Gastrocnemius medialis (tissue), 4 donors: ENCODE measurements around the gene ZNF277. TPM values are rescaled to one million over a fixed set of nuclear protein-coding genes. Genes with fewer than 3 reads are reported as not detected.

Source experiments
- ATAC-seq, 2 donors: fragments of 150-250 bp; one replicate each; pipeline ENCODE4 v1.9.1; 2016
- DNase-seq, 2 donors: peaks; one replicate each; pipeline ENCODE4 v3.0.0-alpha.2; 2019
- H3K27ac ChIP-seq, 4 donors: fragments of 200-600 bp; sonication (generic); 1 replicate in 1 of 4; 2 replicates in 3 of 4; pipeline ENCODE4 v1.5.1; 2016 to 2018; ENCODE audit warnings: mild to moderate bottlenecking in 2 of 4, moderate library complexity in 1 of 4
- H3K27me3 ChIP-seq, 3 donors: fragments of 200-600 bp; sonication (generic) in 2 of 3; 1 replicate in 1 of 3; 2 replicates in 2 of 3; pipeline versions ENCODE4 v1.5.1 to v1.6.0; 2016 to 2019; ENCODE audit warnings: mild to moderate bottlenecking in 1 of 3, moderate library complexity in 1 of 3
- H3K36me3 ChIP-seq, 2 donors: fragments of 200-600 bp; sonication (generic) in 1 of 2; one replicate each; pipeline ENCODE4 v1.5.1; 2017 to 2018
- H3K4me1 ChIP-seq, 2 donors: fragments of 200-600 bp; sonication (generic) in 1 of 2; one replicate each; pipeline ENCODE4 v1.5.1; 2016 to 2017; ENCODE audit warnings: mild to moderate bottlenecking in 2 of 2
- H3K4me3 ChIP-seq, 4 donors: fragments of 200-600 bp; sonication (generic) in 3 of 4; 1 replicate in 1 of 4; 2 replicates in 3 of 4; pipeline ENCODE4 v1.5.1; 2016 to 2019; ENCODE audit warnings: mild to moderate bottlenecking in 2 of 4
- H3K9me3 ChIP-seq, 3 donors: fragments of 200-600 bp; sonication (generic) in 2 of 3; 1 replicate in 1 of 3; 2 replicates in 2 of 3; pipeline ENCODE4 v1.5.1; 2016 to 2019
- POLR2A ChIP-seq, 2 donors: fragments of 450-650 bp; IDR thresholded peaks; one replicate each; pipeline ENCODE4 v1.6.1; 2017; ENCODE audit warnings: antibody characterized with exemption in 2 of 2, mild to moderate bottlenecking in 2 of 2, moderate library complexity in 2 of 2
- in situ Hi-C, 4 donors: fragments of 200-750 bp; cut with MboI; loops; one replicate each; pipeline versions ENCODE4 v1.15.0 to v1.8.0; 2017; ENCODE audit warnings: low sequenced_read_pairs in 4 of 4
- intact Hi-C: fragments of 100-400 bp; cut with DNase I; formaldehyde crosslinking; loops from one replicate; pipeline ENCODE4 v1.15.1; 2023; ENCODE audit warnings: low total_unique reads
- total RNA-seq, 4 donors: library from RNA; depleted of rRNA; stranded (reverse); fragments of >200 nt; gene quantifications; one replicate each; pipeline versions ENCODE4 v1.1.0 to v1.2.3, GENCODE V29; 2016
- TF ChIP-seq, protein P1 (sequence below), 5 experiments: fragments of 450-650 bp in 3 of 5; fragments of 200-600 bp in 2 of 5; sonication (generic) in 2 of 5; IDR thresholded peaks in 4 of 5; conservative IDR thresholded peaks in 1 of 5; 1 replicate in 4 of 5; 2 replicates in 1 of 5; pipeline ENCODE4 v1.5.1; 2016 to 2019; ENCODE audit warnings: antibody characterized with exemption in 5 of 5, mild to moderate bottlenecking in 3 of 5, moderate library complexity in 3 of 5

ZNF277 gene
- total RNA-seq, 4 donors from 2014 or later = 12.2 to 16.5 (median 15.0) TPM

GRCh38 chr7:112272921-112273561 is 66.5 kb downstream of the ZNF277 start:
- no peak for ATAC-seq
- in situ Hi-C loops = no loop called here
- intact Hi-C loops = no loop called here

DNA sequence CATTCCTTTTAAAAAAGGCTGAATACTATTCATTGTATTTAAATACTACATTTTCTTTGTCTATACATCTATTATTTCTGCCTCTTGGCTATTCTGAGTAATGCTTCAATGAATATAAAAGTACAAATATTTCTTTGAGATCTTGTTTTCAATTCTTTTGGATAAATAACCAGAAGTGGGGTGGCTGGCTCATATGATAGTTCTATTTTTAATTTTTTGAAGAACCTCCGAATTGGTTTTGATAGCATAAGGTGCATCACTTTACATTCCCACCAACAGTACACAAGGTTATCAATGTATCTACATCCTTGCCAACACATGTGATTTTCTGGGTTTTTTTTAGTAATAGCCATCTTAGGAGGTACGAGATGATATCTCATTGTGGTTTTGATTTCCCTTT is 72.5 kb downstream of the ZNF277 start:
- Histone ChIP-seq H3K36me3 (no peaks in the 10 kb centered on the region), H3K27me3 (no peaks in the 10 kb centered on the region), H3K27ac (no peak overlapping the region), H3K9me3 (no peaks in the 10 kb centered on the region), H3K4me3 (no peak overlapping the region), H3K4me1 (no peaks in the 10 kb centered on the region)
- DNase-seq (no peak), ATAC-seq (no peak)
- intact Hi-C loops = no loop called here
- in situ Hi-C loops = loop anchor here in 1 of 4 donors (25.0 kb wide), 1 partner anchor 233 kb away; no protein-coding TSS in a partner anchor
- TF ChIP-seq POLR2A (IDR thresholded peaks at IDR 0.05) = no peak
- TF ChIP-seq, protein P1, sequence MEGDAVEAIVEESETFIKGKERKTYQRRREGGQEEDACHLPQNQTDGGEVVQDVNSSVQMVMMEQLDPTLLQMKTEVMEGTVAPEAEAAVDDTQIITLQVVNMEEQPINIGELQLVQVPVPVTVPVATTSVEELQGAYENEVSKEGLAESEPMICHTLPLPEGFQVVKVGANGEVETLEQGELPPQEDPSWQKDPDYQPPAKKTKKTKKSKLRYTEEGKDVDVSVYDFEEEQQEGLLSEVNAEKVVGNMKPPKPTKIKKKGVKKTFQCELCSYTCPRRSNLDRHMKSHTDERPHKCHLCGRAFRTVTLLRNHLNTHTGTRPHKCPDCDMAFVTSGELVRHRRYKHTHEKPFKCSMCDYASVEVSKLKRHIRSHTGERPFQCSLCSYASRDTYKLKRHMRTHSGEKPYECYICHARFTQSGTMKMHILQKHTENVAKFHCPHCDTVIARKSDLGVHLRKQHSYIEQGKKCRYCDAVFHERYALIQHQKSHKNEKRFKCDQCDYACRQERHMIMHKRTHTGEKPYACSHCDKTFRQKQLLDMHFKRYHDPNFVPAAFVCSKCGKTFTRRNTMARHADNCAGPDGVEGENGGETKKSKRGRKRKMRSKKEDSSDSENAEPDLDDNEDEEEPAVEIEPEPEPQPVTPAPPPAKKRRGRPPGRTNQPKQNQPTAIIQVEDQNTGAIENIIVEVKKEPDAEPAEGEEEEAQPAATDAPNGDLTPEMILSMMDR (IDR thresholded peaks at IDR 0.05 in 4 of 5, conservative IDR thresholded peaks at IDR 0.05 in 1 of 5) = no peak

More at GRCh38 chr7:112272921-112273561, 66.5 kb downstream of the ZNF277 start:
- Histone ChIP-seq H3K36me3 (no peaks in the 10 kb centered on the region), H3K27ac (no peak overlapping the region), H3K27me3 (no peaks in the 10 kb centered on the region), H3K4me3 (no peak overlapping the region), H3K4me1 (no peaks in the 10 kb centered on the region), H3K9me3 (no peaks in the 10 kb centered on the region)
- TF ChIP-seq, protein P1 (IDR thresholded peaks at IDR 0.05 in 4 of 5, conservative IDR thresholded peaks at IDR 0.05 in 1 of 5) = no peak
- no peak for TF ChIP-seq POLR2A (IDR thresholded peaks at IDR 0.05)
- peak in 1 of 2 donors; percentile 16 for DNase-seq

- Histone ChIP-seq H3K9me3 (no peaks in the 10 kb centered on the region), H3K36me3 (no peaks in the 10 kb centered on the region), H3K4me3 (no peak overlapping the region), H3K4me1 (no peaks in the 10 kb centered on the region), H3K27ac (no peak overlapping the region), H3K27me3 (no peaks in the 10 kb centered on the region)
- DNase-seq = no peak
- no peak for TF ChIP-seq POLR2A (IDR thresholded peaks at IDR 0.05)
- TF ChIP-seq, protein P1 (IDR thresholded peaks at IDR 0.05 in 4 of 5, conservative IDR thresholded peaks at IDR 0.05 in 1 of 5) = no peak
- no peak for ATAC-seq
- in situ Hi-C loops (loop anchor here in 1 of 4 donors (25.0 kb wide), 1 partner anchor 232 kb away; no protein-coding TSS in a partner anchor), intact Hi-C loops (no loop called here)
Measured at GRCh38 chr7:112280267-112280666, 73.8 kb downstream of the ZNF277 start.

GRCh38 chr7:112282476-112283188 is 76.1 kb downstream of the ZNF277 start:
- in situ Hi-C loops = loop anchor here in 1 of 4 donors (25.0 kb wide), 1 partner anchor 230 kb away; no protein-coding TSS in a partner anchor
- Histone ChIP-seq H3K27me3 (no peaks in the 10 kb centered on the region), H3K36me3 (no peaks in the 10 kb centered on the region), H3K9me3 (no peaks in the 10 kb centered on the region), H3K4me3 (no peak overlapping the region), H3K27ac (no peak overlapping the region), H3K4me1 (no peaks in the 10 kb centered on the region)
- DNase-seq (no peak), ATAC-seq (no peak)
- intact Hi-C loops = no loop called here
- TF ChIP-seq, protein P1 (IDR thresholded peaks at IDR 0.05 in 4 of 5, conservative IDR thresholded peaks at IDR 0.05 in 1 of 5) = no peak
- no peak for TF ChIP-seq POLR2A (IDR thresholded peaks at IDR 0.05)
